Mammary epithelial cell (primary cell): ENCODE data around the gene TSPEAR.

Experiments used
- EZH2 ChIP-seq: IDR thresholded peaks from 2 replicates; pipeline ENCODE4 v1.6.1; 2012; ENCODE audit warnings: low read length, inconsistent platforms, borderline replicate concordance
- TF ChIP-seq, protein P1 (sequence below), 2 donors: IDR thresholded peaks in 1 of 2; conservative IDR thresholded peaks in 1 of 2; 2 replicates each; pipeline ENCODE4 v1.5.1; 2011 to 2012; ENCODE audit warnings: inconsistent platforms in 2 of 2, low read length in 2 of 2, mild to moderate bottlenecking in 2 of 2, control low read depth in 1 of 2, low read depth in 1 of 2; ENCODE audit not compliant: insufficient read depth in 1 of 2; ENCODE audit errors: extremely low read depth in 1 of 2

DNA sequence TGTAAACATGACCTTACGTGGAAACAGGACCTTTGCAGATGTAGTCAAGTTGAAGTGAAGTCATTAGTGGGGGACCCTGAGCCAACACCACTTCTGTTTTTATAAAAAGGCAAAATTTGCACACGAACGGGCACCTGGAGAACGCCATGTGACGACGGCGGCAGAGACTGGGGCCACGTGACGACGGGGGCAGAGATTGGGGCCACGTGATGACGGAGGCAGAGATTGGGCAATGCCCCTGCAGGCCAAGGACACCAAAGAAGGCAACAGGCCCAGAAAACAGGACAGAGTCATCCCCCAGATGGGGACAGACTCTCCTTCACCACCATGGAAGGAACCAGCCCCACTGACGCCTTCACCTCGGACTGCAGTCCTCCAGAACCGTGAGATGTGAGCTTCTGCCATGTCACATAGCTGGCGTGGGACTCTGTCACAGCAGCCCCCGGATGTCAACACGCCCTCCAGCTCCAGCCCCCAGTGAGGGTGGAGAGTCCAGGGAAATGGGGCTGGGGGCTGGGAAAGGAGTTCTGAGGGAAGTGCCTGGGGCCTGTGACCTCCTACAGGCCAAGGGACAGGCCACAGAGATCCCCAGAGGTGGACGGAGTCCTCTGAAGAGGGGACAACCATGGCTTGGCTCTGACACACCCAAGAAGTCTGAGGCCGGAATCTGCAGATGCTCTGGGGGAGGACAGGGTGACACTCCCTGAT, 61.0 kb downstream of the TSPEAR start:
- no peak for TF ChIP-seq EZH2
- TF ChIP-seq, protein P1, sequence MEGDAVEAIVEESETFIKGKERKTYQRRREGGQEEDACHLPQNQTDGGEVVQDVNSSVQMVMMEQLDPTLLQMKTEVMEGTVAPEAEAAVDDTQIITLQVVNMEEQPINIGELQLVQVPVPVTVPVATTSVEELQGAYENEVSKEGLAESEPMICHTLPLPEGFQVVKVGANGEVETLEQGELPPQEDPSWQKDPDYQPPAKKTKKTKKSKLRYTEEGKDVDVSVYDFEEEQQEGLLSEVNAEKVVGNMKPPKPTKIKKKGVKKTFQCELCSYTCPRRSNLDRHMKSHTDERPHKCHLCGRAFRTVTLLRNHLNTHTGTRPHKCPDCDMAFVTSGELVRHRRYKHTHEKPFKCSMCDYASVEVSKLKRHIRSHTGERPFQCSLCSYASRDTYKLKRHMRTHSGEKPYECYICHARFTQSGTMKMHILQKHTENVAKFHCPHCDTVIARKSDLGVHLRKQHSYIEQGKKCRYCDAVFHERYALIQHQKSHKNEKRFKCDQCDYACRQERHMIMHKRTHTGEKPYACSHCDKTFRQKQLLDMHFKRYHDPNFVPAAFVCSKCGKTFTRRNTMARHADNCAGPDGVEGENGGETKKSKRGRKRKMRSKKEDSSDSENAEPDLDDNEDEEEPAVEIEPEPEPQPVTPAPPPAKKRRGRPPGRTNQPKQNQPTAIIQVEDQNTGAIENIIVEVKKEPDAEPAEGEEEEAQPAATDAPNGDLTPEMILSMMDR (conservative IDR thresholded peaks at IDR 0.05 in 1 of 2, IDR thresholded peaks at IDR 0.05 in 1 of 2; ENCODE audit: extremely low read depth in 1 of 2, insufficient read depth in 1 of 2, low read depth in 1 of 2, low read length in 2 of 2): no peak
